Activated T-cell treated with anti-CD3 and anti-CD28 coated beads, Interleukin-2, amount 50 U/mL, for 72 hours (primary cell): ENCODE measurements around the gene SLITRK2. TPM values are rescaled to one million over a fixed set of nuclear protein-coding genes. Genes with fewer than 3 reads are reported as not detected.

Experiments used
- ATAC-seq, 2 donors: fragments of 150-1000 bp; cut with Tn5 transposase; replicated peaks in 1 of 2; 2 replicates each; pipeline ENCODE4 v1.10.0; 2021; ENCODE audit warnings: moderate library complexity in 2 of 2, mild to moderate bottlenecking in 1 of 2
- DNase-seq, 2 donors: peaks; one replicate each; pipeline ENCODE4 v3.0.0; 2021 to 2022; ENCODE audit warnings: mixed read lengths in 1 of 2
- H3K27ac Mint-ChIP-seq: one replicate; pipeline ENCODE4 v1.8.0; 2022; ENCODE audit warnings: mild to moderate bottlenecking, moderate library complexity, mixed read lengths
- H3K27me3 Mint-ChIP-seq: one replicate; pipeline ENCODE4 v1.8.0; 2022; ENCODE audit warnings: low read depth, mixed read lengths
- H3K36me3 Mint-ChIP-seq, 2 donors: one replicate each; pipeline ENCODE4 v1.8.0; 2022; ENCODE audit warnings: mixed read lengths in 2 of 2, mild to moderate bottlenecking in 1 of 2; ENCODE audit not compliant: insufficient read depth in 2 of 2
- H3K4me1 Mint-ChIP-seq: one replicate; pipeline ENCODE4 v1.8.0; 2022; ENCODE audit warnings: low read depth, mixed read lengths
- H3K4me3 Mint-ChIP-seq, 2 donors: one replicate each; pipeline ENCODE4 v1.8.0; 2022; ENCODE audit warnings: mild to moderate bottlenecking in 2 of 2, mixed read lengths in 2 of 2, moderate library complexity in 2 of 2
- H3K9me3 Mint-ChIP-seq, 2 donors: one replicate each; pipeline ENCODE4 v1.8.0; 2022; ENCODE audit warnings: mixed read lengths in 2 of 2
- total RNA-seq, 2 donors: library from RNA; stranded (reverse); gene quantifications; one replicate each; pipeline ENCODE4 v1.2.3, GENCODE V29; 2022

The SLITRK2 gene
- total RNA-seq, 2 donors from 2014 or later: not detected

GRCh38 chrX:145825896-145826295, 8.3 kb downstream of the SLITRK2 start:
- Mint-ChIP-seq H3K27ac (no peak overlapping the region), H3K36me3 (peaks cover 0 to 2% of the 10 kb centered on the region in 2 donors), H3K27me3 (peaks cover 30% of the 10 kb centered on the region), H3K4me1 (no peaks in the 10 kb centered on the region), H3K9me3 (no peaks in the 10 kb centered on the region), H3K4me3 (no peak overlapping the region)
- no peak for ATAC-seq
- DNase-seq: no peak

- Mint-ChIP-seq H3K27ac (no peak overlapping the region), H3K4me3 (no peak overlapping the region), H3K36me3 (peaks cover 0 to 2% of the 10 kb centered on the region in 2 donors), H3K4me1 (no peaks in the 10 kb centered on the region), H3K27me3 (peaks cover 28% of the 10 kb centered on the region), H3K9me3 (no peaks in the 10 kb centered on the region)
- DNase-seq (no peak), ATAC-seq (no peak)
Measured at GRCh38 chrX:145826466-145826865, 8.8 kb downstream of the SLITRK2 start.

- Mint-ChIP-seq H3K36me3 (no peaks in the 10 kb centered on the region), H3K27me3 (no peaks in the 10 kb centered on the region), H3K27ac (no peak overlapping the region), H3K4me1 (no peaks in the 10 kb centered on the region), H3K4me3 (no peak overlapping the region), H3K9me3 (no peaks in the 10 kb centered on the region)
- DNase-seq (no peak), ATAC-seq (no peak)
Measured at GRCh38 chrX:145832796-145833195, 15.2 kb downstream of the SLITRK2 start.

- Mint-ChIP-seq H3K9me3 (no peaks in the 10 kb centered on the region), H3K4me3 (no peak overlapping the region), H3K36me3 (no peaks in the 10 kb centered on the region), H3K27me3 (no peaks in the 10 kb centered on the region), H3K27ac (no peak overlapping the region), H3K4me1 (no peaks in the 10 kb centered on the region)
- no peak for DNase-seq
- no peak for ATAC-seq
Measured at GRCh38 chrX:145840531-145840930, 22.9 kb downstream of the SLITRK2 start.

- ATAC-seq (no peak), DNase-seq (no peak)
- Mint-ChIP-seq H3K4me1 (no peaks in the 10 kb centered on the region), H3K9me3 (no peaks in the 10 kb centered on the region), H3K36me3 (no peaks in the 10 kb centered on the region), H3K27ac (no peak overlapping the region), H3K27me3 (no peaks in the 10 kb centered on the region), H3K4me3 (no peak overlapping the region)
Measured at GRCh38 chrX:145843146-145843904, 25.7 kb downstream of the SLITRK2 start.

GRCh38 chrX:145844886-145845285, 27.3 kb downstream of the SLITRK2 start:
- H3K27me3 Mint-ChIP-seq: no peaks in the 10 kb centered on the region

GRCh38 chrX:145848448-145848847, 30.8 kb downstream of the SLITRK2 start:
- H3K27ac Mint-ChIP-seq: no peak overlapping the region
- no peak for ATAC-seq
- DNase-seq: no peak
- no peaks in the 10 kb centered on the region for H3K36me3 Mint-ChIP-seq
- H3K27me3 Mint-ChIP-seq: no peaks in the 10 kb centered on the region
- H3K9me3 Mint-ChIP-seq: no peaks in the 10 kb centered on the region
- no peak overlapping the region for H3K4me3 Mint-ChIP-seq
- no peaks in the 10 kb centered on the region for H3K4me1 Mint-ChIP-seq

More at GRCh38 chrX:145844886-145845285, 27.3 kb downstream of the SLITRK2 start:
- DNase-seq: no peak
- H3K4me3 Mint-ChIP-seq: no peak overlapping the region
- no peaks in the 10 kb centered on the region for H3K4me1 Mint-ChIP-seq
- no peak overlapping the region for H3K27ac Mint-ChIP-seq
- no peak for ATAC-seq
- no peaks in the 10 kb centered on the region for H3K36me3 Mint-ChIP-seq
- no peaks in the 10 kb centered on the region for H3K9me3 Mint-ChIP-seq

- no peak for DNase-seq
- Mint-ChIP-seq H3K36me3 (no peaks in the 10 kb centered on the region), H3K27me3 (no peaks in the 10 kb centered on the region), H3K4me3 (no peak overlapping the region), H3K27ac (no peak overlapping the region), H3K9me3 (no peaks in the 10 kb centered on the region), H3K4me1 (no peaks in the 10 kb centered on the region)
- ATAC-seq: no peak
Measured at GRCh38 chrX:145848857-145849256, 31.2 kb downstream of the SLITRK2 start.

- Mint-ChIP-seq H3K36me3 (no peaks in the 10 kb centered on the region), H3K4me3 (no peak overlapping the region), H3K27ac (no peak overlapping the region), H3K4me1 (no peaks in the 10 kb centered on the region), H3K9me3 (peaks cover under 1 to 2% of the 10 kb centered on the region in 2 donors), H3K27me3 (no peaks in the 10 kb centered on the region)
- DNase-seq (no peak), ATAC-seq (no peak)
Measured at GRCh38 chrX:145853181-145853580, 35.6 kb downstream of the SLITRK2 start.

- Mint-ChIP-seq H3K4me1 (no peaks in the 10 kb centered on the region), H3K27ac (no peak overlapping the region), H3K4me3 (no peak overlapping the region), H3K9me3 (peaks cover 3 to 4% of the 10 kb centered on the region in 2 donors), H3K36me3 (no peaks in the 10 kb centered on the region), H3K27me3 (no peaks in the 10 kb centered on the region)
- ATAC-seq: no peak
- no peak for DNase-seq
Measured at GRCh38 chrX:145856181-145856580, 38.6 kb downstream of the SLITRK2 start.

- no peaks in the 10 kb centered on the region for H3K27me3 Mint-ChIP-seq
- no peaks in the 10 kb centered on the region for H3K4me1 Mint-ChIP-seq
- DNase-seq (no peak), ATAC-seq (no peak)
- H3K27ac Mint-ChIP-seq: no peak overlapping the region
- peaks cover 4% of the 10 kb centered on the region in 2 donors for H3K9me3 Mint-ChIP-seq
- no peak overlapping the region for H3K4me3 Mint-ChIP-seq
- no peaks in the 10 kb centered on the region for H3K36me3 Mint-ChIP-seq
Measured at GRCh38 chrX:145861818-145862217, 44.2 kb downstream of the SLITRK2 start.

GRCh38 chrX:145865082-145865481, 47.5 kb downstream of the SLITRK2 start:
- no peaks in the 10 kb centered on the region for H3K27me3 Mint-ChIP-seq
- no peak for ATAC-seq
- no peak for DNase-seq
- no peak overlapping the region for H3K4me3 Mint-ChIP-seq
- H3K27ac Mint-ChIP-seq: no peak overlapping the region
- H3K4me1 Mint-ChIP-seq: no peaks in the 10 kb centered on the region
- no peaks in the 10 kb centered on the region for H3K36me3 Mint-ChIP-seq
- peaks cover 1 to 3% of the 10 kb centered on the region in 2 donors for H3K9me3 Mint-ChIP-seq
